Epithelial cell of prostate (primary cell): ENCODE measurements around the gene TMC5.
"Not testable (repeated sequence)": the region's sequence is repeated elsewhere in the genome, so short reads cannot be mapped to it uniquely, and the experiment has no call there.

Experiments
- DNase-seq: peaks from one replicate; pipeline ENCODE4 v3.0.0-alpha.2; 2011; ENCODE audit warnings: low read depth, low spot score
- H3K27ac ChIP-seq: fragments of 450-650 bp; 2 replicates; pipeline ENCODE4 v1.5.1; 2017; ENCODE audit warnings: mild to moderate bottlenecking

TMC5 gene

DNA sequence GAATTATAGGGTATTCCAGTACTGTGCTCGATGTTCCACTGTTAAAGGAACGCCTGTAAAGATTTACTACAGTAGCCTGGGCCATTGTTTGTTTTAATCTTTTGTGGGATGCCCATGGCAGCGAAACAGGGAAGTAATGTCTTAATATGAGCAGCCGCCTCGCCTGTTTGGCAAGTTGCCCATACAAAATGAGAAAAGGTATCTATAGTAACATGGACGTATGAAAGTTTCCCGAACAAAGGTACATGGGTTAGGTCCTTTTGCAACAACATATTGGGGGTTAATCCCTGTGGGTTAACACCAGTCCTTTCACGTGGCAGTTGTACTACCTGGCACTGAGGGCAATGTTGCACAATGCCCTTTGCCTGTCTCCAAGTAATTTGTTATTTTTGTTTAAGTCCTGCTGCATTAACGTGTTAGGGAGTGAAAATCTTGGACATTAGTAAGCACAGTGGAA is 21.1 kb upstream of the TMC5 start:
- H3K27ac ChIP-seq: peak overlapping the region; percentile 13
- DNase-seq: peak; percentile 60

DNA sequence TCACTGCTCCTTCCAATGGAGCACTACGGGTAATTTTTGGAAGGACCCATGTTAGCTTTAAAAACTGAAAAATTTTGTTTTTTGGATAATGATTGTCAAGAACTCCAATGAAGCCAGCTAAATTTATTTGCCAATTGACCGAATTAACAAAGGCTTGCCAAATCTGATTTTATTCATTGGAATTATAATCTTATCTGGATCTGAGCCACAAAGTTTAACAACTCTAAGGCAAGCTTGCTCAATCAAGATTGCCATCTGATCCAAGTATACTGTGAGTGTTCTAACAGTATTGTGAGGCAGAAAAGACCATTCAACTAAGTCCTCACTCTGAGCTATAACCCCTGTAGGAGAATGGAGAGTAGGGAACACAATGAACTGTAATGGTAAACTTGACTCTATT is 20.3 kb upstream of the TMC5 start:
- DNase-seq, H3K27ac ChIP-seq: not testable (repeated sequence)

- no peak overlapping the region for H3K27ac ChIP-seq
- no peak for DNase-seq
These were observed 17.0 kb upstream of the TMC5 start for GRCh38 chr16:19400711-19401110.

DNA sequence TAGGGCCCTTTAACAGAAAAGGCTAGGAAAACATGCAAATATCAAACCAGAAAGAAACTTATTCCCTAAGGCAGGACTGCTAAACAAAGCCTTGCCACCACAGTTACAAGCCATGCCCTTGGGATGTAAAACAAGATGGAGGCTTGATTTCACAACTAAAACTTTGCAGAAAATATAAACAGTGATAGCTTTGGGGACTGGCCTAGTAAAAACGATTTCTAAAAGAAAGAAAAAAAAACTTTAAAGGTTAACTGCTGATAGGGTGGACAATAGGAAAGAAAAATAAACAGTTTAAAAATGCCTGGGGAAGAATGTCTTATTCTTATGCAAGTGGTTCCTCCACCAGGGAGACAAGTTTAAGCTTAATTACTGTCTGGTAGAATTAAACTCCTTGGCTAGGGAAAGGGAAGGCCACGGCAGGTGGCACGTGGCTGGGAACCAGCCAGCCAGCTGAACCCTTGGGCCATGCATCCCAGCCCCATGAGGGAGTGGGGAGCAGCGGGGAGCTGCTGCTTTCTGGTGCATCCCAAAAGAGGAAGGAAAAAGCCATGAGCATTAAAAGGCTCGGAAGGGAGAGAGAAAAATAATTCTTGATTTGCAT is 10.7 kb upstream of the TMC5 start:
- H3K27ac ChIP-seq: no peak overlapping the region
- no peak for DNase-seq

DNA sequence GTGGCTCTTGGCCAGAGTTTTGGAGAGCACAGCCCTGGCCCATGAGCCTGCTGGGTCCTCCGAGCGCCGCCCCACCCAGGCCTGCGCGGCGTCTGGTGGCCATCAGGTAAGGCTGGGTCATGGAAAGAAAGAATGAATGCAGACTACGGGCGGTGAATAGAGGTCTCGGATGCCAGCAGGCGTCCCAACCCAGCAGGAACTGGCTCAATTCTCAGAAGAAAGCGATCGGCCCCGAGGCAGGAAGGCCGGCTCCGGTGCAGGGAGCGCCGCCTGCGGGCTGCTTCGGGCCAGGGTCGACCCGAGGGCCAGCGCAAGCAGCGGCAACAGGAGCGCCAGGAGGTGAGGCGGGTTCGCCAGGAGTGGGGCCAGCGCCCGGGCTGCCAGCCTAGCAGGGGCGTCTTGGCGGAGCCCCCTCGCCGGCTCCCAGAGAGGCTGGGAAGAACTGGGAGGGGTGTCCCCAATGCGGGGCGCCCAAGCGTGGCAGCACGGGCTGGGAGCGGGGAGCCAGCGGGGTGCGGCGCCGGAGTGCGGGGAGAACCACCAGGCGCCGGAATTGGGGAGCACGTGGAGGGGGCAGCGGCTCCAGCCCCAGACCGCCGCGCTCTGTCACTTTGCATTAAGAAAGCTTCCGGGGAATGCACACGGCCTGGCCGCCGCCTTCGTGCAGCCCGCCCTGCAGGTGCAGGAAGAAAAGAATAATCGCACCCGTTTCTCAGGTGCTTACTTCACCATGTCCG is 7.1 kb upstream of the TMC5 start:
- H3K27ac ChIP-seq: no peak overlapping the region
- DNase-seq: no peak

GRCh38 chr16:19411298-19411697 is 6.4 kb upstream of the TMC5 start:
- no peak overlapping the region for H3K27ac ChIP-seq
- DNase-seq: no peak

- not testable (repeated sequence) for DNase-seq, H3K27ac ChIP-seq
These were observed 5.6 kb upstream of the TMC5 start for GRCh38 chr16:19412055-19412454.

DNA sequence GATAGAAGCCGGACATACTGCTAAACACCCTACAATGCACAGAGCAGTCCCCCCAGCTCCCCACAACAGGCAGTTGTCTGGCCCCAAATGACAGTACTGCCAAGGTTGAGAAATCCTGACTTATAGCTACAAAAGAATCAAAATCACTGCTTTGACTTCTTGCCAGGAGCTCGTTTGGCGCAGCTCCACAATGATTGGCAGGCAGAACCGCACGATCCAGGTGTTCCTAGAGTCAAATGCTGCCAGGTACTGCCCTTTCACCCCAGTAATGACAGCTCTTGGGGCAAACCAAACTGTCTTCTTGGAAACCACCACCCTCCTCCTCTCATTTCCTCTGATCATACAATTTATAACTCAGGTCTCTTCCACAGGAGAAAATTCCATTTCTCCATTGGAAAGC is 2.2 kb upstream of the TMC5 start:
- no peak for DNase-seq
- H3K27ac ChIP-seq: no peak overlapping the region

GRCh38 chr16:19415918-19416317 is 1.8 kb upstream of the TMC5 start:
- DNase-seq: no peak
- no peak overlapping the region for H3K27ac ChIP-seq

DNA sequence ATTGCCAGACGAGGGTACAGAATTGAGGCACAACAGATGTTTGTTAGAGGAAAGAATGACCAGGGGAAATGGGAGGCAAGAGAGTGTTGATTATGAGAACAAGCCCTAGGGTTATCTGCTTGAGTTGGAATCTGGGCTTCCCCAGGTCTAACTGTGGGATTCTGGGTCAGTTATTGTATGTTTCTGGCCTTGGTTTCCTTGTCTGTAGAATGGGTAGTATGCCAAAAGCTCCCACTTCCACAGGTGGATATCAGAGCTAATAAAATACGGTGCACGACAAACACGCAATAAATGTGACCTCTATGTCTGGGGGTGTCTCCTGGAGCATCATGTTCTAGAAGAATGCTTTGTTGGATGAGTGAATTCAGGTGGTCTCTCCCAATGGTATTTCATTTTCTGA is 517 bp downstream of the TMC5 start:
- DNase-seq: no peak
- H3K27ac ChIP-seq: no peak overlapping the region

DNA sequence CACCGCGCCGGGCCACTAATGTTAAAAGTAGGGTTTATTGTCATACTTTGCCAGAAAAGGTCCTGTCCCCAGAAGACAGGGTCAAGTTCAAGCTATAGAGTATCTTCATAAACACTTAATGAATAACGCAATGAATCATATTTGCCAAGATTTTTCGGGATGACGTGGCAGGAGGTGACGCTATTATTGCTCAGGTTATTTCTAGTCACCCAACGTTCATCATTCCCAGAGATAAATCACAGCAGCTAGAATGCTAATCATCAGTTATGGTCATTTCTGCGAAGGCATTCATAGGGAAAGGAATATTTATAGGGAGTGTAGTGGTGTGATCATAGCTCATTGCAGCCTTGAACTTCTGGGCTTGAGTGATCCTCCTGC is 2.0 kb downstream of the TMC5 start:
- peak; percentile 68 for DNase-seq
- peak overlapping the region; percentile 71 for H3K27ac ChIP-seq

- no peak for DNase-seq
- H3K27ac ChIP-seq: no peak overlapping the region
These were observed 6.8 kb downstream of the TMC5 start for GRCh38 chr16:19424478-19424877.

- DNase-seq: no peak
- no peak overlapping the region for H3K27ac ChIP-seq
These were observed 12.7 kb downstream of the TMC5 start for GRCh38 chr16:19430345-19430744.

GRCh38 chr16:19431636-19432340 is 14.1 kb downstream of the TMC5 start:
- peak overlapping the region; percentile 86 for H3K27ac ChIP-seq
- DNase-seq: peak; percentile 29

- H3K27ac ChIP-seq: peak overlapping the region; percentile 86
- DNase-seq: peak; percentile 83
These were observed 14.7 kb downstream of the TMC5 start for GRCh38 chr16:19432429-19432828.

DNA sequence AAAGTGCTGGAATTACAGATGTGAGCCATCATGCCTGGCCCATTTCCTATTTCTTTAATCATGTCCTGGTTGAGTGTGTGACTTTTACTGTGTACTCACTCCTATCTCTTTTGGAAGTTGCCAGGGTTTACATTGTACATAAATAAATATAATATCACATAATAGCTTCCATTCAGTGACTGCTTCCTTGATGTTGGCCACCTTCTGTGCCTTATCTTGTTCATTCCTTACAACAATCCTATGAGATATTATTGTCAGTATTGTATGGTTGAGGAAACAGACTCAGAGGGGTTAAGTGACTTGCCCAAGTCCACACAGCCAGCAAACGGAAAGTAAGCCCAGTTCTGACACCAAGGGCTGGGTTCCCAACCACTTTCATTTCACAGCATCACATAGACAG is 16.9 kb downstream of the TMC5 start:
- H3K27ac ChIP-seq: no peak overlapping the region
- DNase-seq: no peak

DNA sequence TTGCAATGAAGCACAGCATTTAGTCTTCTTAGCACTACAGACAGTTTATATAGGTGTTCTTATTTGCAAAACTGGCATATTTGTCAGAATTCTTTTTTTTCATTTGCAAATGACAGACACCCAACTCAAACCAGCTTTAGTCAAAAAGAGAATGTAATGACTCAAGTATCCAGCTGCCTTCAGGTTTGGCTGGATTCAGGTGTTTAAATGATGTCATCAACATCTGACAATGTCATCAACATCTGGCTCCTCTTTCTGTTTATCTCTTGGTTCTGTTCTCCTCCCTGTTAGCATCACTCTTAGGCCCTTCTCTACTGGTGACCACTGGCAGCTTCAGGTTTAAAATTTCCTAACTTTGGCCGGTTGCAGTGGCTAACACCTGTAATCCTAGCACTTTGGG is 18.9 kb downstream of the TMC5 start:
- H3K27ac ChIP-seq: peak overlapping the region; percentile 11
- DNase-seq: no peak

DNA sequence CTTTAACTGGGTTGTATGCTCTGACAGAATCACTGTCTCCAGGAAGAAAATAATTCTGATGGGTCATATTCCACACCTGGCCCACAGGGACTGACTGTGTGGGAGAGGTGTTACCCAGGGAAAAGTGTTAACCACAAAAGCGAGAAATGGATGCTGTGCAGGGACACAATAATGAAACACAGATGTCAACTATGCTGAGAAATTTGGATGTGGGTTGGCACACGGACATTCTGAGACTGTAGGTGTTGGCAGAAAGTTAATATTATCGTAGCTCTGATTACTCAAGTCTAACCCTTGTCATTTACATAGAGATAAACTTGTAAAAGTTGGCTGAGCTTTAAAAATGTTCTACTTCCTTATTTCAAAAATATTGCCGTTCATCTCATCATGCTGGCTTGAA is 19.6 kb downstream of the TMC5 start:
- H3K27ac ChIP-seq: peak overlapping the region; percentile 11
- no peak for DNase-seq

GRCh38 chr16:19438739-19439138 is 21.1 kb downstream of the TMC5 start:
- no peak for DNase-seq
- H3K27ac ChIP-seq: no peak overlapping the region

DNA sequence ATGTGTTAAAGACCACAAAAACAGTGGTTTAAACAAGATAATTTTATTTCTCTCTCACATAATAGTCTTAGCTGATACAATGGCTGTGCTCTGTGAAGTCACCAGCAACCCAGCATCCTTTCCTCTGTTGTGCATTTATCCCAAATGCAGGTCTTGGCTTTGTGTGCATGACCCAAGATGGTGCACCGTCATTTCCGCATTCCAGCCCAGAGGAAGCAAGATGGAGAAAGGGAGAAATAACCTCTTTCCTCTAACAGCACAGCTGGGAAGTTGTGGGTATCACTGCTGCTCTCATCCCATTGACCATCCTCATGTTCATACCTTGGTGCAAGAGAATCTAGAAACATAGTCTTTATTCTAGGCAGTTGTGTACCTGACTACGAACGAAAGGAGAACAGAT is 21.8 kb downstream of the TMC5 start:
- no peak overlapping the region for H3K27ac ChIP-seq
- no peak for DNase-seq

GRCh38 chr16:19443659-19444058 is 26.0 kb downstream of the TMC5 start:
- no peak overlapping the region for H3K27ac ChIP-seq
- no peak for DNase-seq
